ENCODE data around the gene SLC16A4.

DNA sequence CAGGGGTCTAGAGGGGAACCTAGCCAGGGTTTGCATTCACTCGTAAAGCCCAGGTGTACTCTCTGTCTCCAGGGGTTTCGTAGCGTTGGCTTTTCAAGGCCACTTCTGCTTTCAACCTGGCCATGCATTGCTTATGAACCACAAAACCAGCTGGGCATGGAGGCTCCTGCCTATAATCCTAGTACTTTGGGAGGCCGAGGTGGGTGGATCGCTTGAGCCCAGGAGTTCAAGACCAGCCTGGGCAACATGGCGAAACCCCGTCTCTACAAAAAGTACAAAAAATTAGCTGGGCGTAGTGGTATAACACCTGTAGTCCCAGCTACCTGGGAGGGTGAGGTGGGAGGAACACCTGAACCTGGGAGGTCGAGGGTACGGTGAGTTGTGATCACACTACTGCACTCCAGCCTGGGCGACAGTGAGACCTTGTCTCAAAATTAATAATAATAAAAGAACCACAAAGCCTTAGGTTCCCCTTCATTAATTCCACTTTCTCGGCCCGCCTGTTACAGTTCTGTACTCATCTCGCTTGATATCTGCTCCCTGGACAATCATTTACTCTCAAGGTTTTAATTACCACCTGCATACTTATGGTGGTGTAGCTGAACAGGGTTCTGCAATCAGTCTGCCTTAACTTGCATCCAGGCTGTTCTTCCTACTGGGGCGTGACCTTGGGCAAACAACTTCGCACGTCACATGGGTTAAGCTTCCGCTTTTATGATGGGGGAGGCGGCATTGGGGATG lies 6.1 kb downstream of the SLC16A4 start:
- no peak for TF ChIP-seq POLR2A (IDR thresholded peaks at IDR 0.05)
- TF ChIP-seq, protein P1, sequence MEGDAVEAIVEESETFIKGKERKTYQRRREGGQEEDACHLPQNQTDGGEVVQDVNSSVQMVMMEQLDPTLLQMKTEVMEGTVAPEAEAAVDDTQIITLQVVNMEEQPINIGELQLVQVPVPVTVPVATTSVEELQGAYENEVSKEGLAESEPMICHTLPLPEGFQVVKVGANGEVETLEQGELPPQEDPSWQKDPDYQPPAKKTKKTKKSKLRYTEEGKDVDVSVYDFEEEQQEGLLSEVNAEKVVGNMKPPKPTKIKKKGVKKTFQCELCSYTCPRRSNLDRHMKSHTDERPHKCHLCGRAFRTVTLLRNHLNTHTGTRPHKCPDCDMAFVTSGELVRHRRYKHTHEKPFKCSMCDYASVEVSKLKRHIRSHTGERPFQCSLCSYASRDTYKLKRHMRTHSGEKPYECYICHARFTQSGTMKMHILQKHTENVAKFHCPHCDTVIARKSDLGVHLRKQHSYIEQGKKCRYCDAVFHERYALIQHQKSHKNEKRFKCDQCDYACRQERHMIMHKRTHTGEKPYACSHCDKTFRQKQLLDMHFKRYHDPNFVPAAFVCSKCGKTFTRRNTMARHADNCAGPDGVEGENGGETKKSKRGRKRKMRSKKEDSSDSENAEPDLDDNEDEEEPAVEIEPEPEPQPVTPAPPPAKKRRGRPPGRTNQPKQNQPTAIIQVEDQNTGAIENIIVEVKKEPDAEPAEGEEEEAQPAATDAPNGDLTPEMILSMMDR (IDR thresholded peaks at IDR 0.05 in 4 of 5, conservative IDR thresholded peaks at IDR 0.05 in 1 of 5) = no peak

All from gastrocnemius medialis (tissue), 4 donors.